ENCODE results near the gene ANTXRL.
"Not testable (repeated sequence)": the region's sequence is repeated elsewhere in the genome, so short reads cannot be mapped to it uniquely, and the experiment has no call there.

ANTXRL gene

DNA sequence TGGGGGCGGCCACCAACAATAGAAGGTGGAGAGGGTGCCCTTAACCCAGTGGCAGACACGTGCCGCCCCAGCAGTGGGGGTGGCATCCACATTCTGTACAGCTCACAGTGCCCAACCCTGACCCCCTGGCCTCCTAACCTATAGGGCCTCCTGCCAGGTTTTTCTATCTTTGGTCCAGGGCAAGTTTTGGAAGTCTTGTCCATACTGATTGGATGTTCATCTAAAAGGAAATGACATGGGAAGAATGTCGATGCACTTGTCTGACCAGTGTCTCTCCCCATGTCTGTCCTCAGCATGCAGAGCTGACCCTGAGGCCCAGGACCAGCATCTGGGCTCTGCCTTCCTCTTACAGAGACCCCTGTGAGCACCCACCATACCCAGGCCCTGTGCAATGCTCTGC lies 32.3 kb upstream of the ANTXRL start:
- DNase-seq (ENCODE audit: low read depth in 2 of 2), result no peak

DNA sequence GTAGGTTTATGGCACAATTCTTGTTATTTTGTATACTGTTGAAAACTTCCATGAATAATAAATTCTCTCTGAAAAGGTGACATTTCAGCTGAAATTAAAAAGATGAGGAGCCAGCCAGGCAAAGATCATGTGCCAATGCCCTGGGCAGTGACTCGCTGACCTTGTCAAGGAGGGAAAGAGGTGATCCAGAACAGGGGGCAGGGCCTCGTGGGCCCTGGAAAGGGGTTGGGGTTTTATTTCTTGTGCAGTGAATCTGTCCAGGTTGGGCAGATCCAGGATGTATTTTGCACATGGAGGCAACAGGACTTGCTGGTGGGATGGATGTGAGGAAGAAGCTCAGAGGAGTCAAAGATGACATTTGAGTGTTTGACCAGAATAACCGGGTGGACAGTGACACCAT lies 31.6 kb upstream of the ANTXRL start:
- not testable (repeated sequence) for DNase-seq (ENCODE audit: low read depth in 2 of 2)

DNA sequence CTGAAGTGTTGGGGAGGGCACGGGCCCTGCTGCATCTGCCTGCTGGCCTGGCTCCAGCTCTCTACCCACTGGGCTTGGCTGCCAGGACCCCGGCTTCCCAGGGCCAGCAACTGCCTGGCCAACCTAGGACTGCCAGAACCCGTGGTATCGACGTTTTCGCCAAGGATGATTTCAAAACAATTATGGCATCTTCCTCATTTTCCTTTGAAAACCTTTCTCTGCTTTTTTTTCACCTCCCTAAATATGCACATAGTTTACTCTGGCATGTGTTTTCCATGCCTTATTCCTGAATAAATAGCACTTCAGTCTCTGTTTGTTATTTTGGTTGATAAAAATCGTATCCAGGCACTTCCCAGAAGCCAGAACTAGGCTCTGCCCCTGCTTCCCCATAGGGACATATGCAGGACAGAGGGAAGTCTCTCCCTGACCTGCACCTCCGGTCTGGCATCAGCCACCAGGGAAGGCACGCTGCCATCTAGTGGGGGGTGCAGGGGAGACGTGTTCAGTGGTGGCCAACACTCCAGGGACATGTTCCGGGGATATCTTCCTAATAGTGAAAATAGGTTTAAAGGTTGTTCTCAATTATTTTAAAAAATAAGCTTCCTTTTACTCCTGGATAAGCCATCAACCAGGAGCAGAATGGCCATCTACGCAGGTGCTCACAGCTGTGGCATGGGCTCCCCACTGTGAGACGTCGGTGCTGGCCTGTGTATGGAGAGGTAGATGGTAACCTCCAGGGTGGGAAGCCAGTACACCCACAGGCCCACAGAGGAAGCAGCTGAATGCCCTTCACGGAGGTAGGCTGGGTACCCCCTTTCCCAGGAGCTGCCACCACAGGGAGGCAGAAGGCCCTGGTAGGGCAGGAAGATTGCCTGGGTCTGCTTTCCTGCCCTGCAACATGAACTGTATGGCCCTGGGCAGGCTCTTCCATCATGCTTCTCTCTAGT lies 30.7 kb upstream of the ANTXRL start:
- peak; percentile 45 to 63 for DNase-seq (ENCODE audit: low read depth in 2 of 2)

DNA sequence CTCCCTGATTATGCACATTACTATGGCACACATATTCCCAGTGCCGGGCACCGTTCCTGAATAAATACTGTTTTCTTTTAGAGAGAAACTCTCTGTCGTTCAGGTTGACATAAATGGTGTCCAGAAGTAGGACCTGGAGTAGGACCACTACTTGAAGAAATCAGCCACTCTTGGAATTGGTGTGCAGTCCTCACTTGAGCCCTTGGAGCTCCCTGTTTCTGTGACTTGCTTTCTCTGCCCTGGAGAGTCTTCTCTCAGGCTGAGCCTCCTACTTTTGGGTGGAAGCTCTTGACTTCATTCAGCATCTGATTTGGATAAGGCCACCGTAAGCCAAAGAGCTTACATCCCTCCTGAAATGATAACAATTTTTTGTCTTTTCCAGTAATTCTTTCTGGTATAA lies 29.7 kb upstream of the ANTXRL start:
- DNase-seq (ENCODE audit: low read depth in 2 of 2), result no peak

DNA sequence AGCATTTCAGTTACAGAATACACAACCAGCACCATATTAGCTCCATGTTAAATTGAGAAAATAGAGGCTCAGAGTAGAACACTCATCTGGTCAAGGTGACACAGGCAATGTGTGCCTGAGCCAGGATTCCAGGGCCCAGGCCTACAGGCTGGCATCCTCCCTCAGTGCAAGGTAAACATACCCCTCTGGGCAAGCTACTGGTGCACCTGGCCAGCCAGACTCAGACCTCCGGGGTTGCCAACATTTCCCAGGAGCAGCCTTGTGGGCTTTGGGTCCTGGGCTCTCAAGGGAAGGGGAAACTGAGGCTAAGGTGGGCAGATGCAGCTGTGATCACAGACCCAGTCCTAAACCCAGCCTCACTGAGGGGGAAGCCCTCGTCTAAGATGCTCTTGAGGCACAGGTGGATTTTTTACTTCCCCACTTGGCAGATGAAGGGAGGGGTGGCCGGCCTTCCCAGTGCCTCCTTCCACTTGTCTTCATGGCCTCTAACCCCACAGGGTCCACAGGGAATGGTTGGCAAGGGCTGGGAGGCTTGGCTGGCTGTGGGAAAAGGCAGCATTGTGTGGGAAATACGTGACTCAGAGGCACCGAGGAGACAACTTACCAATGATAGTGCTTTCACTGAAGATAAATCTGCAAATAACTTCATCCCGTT lies 23.8 kb upstream of the ANTXRL start:
- DNase-seq (ENCODE audit: low read depth in 2 of 2), result not testable (repeated sequence)

DNA sequence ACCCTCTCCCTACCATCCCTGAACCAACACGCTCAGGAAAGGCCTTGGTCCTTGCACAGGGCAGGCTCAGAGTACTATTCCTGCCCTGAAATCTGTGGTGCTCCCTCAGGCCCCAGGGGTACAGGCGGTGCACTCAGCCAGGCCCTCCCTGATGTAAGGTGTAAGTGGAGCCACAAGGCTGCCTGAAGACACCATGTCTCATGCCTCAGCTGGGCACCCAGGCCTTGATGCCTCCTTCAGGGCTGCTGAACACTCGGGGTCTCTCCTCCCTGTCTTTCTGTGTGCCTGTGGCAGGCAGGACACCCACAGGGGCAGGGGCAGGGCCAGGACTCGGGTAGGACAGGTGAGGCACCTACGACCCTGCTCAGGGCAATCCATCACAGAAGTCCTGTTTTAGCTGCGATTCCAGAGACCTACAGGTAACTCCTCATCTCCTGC lies 22.9 kb upstream of the ANTXRL start:
- no peak for DNase-seq (ENCODE audit: low read depth in 2 of 2)

DNA sequence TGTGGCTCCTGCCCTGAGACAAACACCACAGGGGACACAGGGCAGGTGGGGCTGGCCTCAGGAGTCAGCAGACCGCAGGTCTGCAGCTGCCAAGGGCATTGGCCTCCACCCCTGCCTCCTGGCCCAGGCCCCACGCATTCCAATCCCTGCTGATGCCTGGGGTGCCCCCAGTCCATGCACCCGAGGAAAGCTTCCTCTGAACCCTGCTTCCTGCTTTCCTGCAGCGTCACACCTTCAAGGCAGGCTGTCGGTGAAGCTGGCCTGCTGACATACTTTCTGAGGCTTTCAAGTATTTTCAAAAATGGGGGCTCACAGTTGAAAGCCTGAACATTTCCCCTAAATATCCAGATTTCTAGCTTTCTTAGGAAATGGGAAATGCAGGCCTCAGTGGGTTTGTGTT lies 22.5 kb upstream of the ANTXRL start:
- DNase-seq (ENCODE audit: low read depth in 2 of 2), result no peak

DNA sequence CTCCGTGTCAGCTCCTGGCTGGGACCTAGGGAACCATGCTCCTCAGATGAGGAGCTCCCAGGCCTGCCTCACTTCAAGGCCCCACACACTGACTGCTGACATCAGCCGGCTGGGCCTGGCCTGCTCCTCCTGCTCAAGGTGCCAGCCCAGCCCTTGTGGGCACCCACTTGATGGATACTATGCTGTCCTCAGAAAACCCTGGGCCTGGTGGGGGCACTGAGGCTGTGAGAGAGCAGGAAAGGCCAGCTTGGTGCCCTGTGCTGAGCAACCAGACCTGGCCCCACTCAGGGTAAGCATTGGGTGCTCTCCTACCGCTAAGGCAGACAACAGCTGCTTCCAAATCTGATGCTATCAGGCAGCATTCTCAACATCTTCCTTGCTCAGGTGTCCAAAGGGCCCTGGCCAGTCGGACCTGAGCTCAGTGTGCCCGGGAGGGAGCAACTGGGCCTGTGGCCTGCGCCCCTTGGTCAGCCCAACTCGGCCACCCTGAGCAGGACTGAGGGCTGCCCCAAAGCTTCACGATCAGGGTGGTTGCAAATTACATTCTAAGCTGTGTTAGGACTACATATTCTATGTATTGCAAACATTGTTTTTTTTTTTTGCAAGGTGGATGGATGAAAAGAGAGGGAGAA lies 21.9 kb upstream of the ANTXRL start:
- no peak for DNase-seq (ENCODE audit: low read depth in 2 of 2)

DNA sequence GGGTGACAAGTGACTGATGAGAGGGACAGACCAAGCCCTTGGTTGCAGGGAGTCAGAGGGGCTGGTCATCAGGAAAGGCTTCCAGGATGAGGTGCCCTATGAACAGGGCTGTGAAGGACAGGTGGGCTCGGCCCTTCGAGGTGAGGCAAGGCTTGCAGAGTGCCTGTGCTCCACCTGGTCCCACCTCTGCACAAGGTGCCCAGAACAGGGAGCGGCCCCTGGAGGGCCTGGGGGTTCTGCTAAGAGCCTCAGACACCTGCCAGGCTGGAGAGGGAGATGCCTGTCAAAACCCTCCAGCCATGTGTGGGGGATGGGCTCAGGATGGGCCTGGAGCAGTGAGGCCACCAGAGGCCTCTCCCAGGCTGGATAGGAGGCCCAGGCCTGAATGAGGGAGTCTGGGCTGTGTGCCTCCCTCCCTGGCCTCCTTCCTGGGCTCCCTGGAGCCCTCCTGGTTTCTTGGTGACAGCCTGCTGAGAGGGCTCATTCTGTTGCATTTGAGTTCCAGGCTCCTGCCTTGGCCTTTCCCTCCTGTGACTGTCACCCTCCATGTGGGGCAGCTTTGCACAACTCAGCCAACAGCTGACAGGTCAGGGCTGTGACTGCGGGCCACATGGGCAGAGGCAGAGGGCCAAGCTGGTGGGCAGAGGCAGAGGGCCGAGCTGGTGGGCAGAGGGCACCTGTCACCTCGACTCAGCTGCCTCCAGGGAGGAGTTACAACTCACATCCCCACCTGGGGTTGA lies 21.1 kb upstream of the ANTXRL start:
- DNase-seq (ENCODE audit: low read depth in 2 of 2), result not testable (repeated sequence)

DNA sequence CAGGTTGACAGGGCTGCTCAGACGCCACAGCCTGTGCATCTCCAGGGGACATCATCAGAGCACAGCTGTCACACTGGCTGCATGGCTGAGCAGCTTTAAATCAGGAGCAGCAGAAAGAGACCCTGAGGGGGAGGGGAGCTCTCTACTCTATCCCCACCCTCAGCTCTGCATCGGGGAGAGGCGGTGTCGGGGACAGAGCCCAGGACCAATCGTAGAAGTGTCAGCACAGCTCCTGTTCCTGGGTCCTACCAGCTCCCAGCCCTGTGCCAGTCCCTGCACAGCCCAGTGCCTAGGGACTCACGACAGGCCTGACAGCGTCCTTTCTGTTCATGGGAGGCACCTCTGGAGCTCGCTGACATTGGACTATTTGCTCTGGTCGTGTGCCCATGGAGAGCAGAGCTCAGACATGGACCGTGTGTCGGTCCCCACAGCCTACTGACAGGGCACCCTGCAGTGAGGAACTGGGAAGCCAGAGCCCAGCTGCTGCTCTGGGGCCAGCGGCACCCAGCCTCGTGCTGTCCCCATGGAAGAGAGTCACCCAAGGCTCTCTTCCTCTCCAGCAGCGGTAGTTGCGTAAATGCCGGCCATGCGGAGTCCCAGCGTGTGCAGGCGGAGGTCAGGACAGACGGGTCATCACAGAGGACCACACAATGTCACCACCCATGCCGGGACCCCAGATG lies 20.4 kb upstream of the ANTXRL start:
- DNase-seq (ENCODE audit: low read depth in 2 of 2), result no peak

DNA sequence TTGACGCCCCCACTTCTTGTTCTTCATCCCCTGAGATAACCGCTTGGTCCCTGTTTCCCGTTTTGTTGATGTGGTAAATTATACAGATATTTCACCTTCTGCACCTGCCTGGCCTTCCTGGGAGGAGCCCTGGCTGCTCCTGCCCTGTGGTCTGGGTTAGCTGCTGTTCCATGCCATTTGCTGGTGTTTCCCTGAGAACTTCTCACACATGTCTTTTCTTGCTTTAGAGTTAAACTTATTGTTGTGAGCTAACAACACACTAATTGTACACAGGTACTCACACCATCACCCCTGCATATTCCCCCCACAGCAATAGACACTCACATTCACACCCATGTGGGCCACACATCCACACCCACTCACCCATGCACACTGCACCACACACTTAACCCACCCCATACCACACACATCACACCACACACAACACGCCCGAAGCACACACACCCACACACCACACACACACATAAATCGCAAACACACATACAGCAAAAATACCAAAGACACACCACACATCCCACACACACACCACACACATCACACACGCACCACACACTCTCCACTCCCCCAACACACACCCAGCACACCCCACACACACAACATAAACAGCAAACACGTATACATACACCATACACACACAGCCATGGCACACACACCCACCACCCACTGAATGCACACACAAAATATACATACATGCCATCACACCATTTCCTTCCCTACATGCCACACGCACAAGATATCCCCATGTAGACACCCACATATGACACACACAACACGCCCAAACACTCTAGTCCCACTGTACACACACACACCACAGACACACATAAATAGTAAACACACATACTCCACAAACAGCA lies 19.4 kb upstream of the ANTXRL start:
- no peak for DNase-seq (ENCODE audit: low read depth in 2 of 2)

DNA sequence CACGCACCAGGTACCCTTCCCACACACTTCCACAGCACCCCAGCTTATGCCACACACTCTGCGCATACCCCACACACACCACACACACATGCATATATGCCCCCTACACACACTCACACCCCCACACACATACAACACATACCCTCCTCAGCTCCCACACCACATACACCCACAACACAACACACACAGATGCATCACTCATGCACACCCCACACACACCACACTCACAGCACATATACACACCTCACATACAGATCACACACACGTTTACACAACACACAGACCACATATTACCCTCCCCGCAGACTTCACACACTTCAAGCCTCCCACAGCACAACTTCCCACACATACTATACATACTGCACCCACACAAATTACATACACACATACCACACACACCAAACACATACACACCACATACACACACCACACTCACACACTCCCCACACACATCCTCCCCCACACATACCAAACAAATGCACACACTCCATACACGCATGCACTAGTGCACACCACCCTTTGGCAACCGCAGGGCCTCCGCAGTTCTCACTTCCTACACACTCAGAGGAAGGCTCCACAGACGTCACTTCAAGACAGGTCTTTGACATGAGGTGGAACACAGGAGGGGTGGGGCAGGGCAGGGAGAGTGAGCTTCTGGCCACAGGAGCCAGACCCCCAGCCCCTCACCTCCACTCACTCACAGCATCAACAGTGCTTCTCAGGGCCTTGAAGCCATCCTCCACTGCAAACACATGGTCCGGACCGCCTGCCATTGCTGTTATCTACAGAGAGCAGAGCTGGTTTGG lies 18.5 kb upstream of the ANTXRL start:
- DNase-seq (ENCODE audit: low read depth in 2 of 2), result peak in 1 of 2 donors; percentile 48

DNA sequence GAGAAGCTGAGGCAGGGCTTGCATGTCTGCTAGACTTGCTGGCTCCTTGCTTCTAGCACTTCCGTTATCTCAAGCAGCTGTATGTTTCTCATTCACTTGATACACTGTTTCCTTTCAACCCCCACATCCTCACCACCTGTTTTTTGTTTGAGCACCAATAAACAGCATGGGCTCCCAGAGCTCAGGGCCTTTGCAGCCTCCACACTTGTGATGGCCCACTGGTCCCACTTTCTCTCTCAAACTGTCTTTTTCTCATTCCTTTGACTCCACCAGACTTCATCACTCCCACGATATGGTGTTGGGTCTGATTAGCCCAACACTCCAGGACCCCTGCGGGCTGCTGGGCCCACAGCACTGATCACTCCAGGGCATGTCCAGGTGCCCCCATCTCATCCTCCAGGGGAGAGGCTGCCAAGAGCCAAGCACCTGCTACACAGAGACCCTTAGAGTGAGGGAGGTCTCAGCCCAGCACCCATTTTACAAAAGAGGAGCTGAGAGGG lies 17.2 kb upstream of the ANTXRL start:
- DNase-seq (ENCODE audit: low read depth in 2 of 2), result not testable (repeated sequence)

DNA sequence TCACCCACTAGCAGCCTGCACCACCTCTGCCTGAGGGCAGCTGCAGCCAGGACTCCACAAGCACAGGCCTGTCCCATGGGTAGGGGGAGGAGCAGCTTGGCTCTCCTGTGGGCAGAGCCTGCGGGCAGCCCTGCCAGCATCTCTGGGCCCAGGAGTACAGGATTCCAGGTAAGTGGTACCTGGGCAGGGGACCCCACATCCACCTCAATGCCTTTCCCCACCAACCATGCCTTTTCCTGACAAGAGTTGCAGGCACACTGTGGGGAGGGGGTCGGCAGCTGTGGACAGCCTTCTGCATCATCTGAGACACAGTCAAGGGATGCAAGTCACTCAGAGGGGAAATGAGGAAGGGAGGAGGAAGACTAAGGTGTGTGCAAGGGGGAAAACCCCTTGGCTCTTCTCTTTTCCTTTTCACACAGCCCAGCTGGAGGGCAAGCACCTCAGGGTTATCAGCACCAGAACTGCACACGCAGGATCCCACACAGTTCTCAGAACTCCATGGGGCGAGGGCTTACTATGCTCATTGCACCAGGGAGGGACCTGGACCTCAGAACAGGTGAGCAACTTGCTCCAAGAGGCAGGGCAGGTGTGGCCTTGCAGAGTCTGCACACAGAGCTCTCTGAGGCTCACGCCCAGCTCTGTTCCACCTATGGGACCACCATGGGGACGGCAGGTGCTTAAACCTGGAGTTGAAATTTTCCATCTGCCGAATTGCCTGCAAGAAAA lies 16.5 kb upstream of the ANTXRL start:
- DNase-seq (ENCODE audit: low read depth in 2 of 2), result no peak

DNA sequence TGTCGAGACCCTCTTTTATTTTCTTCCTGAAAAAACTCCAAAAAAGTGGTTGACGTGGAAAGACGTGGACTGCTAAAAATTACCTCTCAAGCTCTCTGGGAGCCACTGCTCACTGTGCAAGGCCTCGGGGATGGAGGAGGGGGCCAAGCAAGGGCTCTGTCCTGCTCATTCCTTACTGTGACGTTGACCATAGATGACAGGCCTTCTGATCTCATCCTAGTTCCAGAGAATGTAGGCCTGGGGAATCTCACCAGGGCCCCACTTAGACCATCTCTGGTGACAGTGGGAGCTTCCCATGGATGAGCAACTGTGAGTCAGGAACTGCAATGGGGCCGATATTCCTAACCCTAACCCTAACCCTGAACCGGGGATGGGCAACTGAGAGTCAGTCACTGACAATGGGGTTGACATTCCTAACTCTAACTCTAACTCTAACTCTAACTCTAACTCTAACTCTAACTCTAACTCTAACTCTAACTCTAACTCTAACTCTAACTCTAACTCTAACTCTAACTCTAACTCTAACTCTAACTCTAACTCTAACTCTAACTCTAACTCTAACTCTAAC lies 15.8 kb upstream of the ANTXRL start:
- not testable (repeated sequence) for DNase-seq (ENCODE audit: low read depth in 2 of 2)

DNA sequence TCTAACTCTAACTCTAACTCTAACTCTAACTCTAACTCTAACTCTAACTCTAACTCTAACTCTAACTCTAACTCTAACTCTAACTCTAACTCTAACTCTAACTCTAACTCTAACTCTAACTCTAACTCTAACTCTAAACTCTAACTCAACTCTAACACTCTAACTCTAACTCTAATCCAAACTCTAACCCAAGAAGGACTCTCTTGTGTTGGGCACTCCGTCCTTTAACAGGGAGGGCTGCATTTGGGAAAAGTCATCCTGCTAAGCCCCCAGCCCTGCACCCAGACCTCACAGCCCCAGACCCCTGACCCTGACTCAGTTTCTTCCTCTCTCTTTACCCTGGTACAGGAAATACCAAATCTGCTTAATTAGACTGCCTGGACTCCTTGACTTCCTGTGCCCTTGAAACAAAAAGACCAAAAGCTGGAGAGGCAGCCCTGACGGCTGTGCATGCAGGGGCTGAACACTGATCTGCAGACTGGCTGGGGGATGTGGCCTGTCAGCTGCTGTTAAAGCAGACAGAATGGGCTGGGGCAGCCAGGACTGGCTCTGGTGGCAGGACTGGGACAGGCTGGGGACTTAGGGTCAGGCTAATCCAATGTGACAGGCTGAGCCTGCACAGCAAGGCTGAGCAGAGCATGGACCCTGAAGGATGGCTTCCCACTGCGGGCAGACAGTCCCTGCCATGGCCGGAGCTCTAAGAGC lies 14.8 kb upstream of the ANTXRL start:
- DNase-seq (ENCODE audit: low read depth in 2 of 2), result not testable (repeated sequence)

DNA sequence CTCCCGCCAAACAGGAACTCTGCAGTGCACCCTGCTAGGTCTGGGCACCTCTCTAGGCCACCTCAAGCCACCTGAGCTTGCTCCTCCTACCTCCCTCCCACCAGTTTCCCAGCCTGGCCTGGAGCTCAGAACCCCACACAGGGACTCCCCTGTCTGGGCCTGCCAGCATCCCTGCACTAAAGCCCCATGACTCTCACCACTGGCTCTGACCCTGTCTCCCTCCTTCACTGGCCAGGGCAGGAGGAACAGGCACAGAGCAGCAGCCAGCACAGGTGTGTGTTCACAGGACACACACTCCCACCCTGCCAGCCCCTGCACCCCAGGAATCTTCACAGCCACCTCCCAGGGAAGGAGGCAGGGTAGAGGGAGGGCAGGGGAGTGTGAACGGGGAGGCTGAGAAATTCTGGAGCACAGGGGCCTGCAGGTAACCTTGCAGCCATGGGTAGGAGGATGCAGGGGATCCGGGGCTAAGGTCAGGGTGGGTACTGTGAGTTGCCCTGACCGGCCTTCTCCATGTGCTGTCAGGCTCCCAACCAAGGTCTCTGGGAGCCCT lies 13.9 kb upstream of the ANTXRL start:
- no peak for DNase-seq (ENCODE audit: low read depth in 2 of 2)
